SHP77 treated with DMSO at 0.1 percent for 48 hours (cell line): ENCODE results near the gene ADGRG4.

Experiments used
- DNase-seq: peaks from one replicate; lab custom pipeline; 2025; lab: John Stamatoyannopoulos, UW

The ADGRG4 gene

DNA sequence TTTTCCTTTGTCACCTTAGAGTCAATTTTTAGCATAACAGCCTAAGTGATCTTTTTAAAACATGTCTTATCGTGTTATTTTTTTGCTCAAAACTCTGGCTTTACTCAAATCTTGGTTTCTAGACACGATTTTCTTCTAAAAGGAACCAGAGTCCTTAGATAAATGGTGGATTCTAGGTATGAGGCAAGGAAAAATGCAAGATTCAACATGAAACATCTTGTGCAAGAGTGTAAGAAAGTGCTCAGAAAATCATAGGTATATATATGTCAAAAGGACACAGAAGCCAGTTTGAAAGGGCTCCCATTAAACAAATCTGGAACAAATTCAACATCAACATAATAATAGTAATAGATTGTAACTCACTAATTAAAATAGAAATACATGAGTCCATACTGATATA, 8.1 kb upstream of the ADGRG4 start:
- no peak for DNase-seq

DNA sequence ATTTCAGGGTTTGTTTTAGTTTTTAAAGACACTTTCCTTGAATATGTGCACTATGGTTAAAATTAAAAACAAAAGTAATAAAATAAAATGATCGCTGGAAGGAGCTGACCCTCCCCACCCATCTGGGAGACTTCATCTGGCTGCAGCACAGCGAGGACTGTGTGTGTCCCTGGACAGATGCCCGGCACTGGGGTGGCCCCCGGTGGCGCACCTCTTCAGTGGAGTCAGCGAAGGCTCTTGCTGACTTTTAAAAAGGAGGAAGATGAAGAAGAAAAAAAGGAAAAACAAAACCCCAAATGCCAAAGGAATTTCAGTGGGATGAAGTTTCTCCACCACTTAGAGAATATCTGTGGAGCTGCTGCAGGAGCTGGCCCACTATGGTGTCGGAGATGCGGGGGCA, 5.4 kb upstream of the ADGRG4 start:
- DNase-seq = no peak

DNA sequence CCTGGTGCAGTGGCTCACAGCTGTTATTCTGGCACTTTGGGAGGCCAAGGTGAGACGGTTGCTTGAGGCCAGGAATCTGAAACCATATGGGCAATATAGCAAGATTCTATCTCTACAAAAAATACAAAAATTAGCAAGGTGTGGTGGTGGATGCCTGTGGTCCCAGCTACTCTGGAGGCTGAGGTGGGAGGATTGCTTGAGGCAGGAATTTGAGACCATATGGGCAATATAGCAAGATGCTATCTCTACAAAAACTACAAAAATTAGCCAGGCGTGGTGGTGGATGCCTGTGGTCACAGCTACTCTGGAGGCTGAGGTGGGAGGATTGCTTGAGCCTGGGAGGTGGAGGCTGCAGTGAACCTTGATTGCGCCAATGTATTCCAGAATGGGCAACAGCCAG, 2.3 kb downstream of the ADGRG4 start:
- no peak for DNase-seq

DNA sequence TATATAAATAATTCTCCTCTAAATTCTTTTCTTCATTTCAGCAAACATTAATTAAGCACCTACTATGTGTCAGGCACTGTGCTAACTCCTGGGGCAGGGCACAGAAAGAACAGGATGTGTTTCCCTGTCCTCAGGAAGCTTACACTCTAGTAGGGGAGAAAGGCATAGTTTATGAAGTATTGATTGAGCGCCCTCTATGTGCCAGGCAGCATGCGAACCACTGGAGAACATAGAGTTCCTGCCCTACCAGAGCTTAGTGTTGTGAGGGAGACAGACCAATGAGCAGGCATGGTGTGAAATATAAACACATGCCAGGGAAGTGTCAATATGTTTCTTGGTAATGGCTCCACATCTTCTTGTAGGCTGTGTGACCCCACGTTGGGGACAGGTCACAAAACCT, 3.7 kb downstream of the ADGRG4 start:
- DNase-seq = no peak

DNA sequence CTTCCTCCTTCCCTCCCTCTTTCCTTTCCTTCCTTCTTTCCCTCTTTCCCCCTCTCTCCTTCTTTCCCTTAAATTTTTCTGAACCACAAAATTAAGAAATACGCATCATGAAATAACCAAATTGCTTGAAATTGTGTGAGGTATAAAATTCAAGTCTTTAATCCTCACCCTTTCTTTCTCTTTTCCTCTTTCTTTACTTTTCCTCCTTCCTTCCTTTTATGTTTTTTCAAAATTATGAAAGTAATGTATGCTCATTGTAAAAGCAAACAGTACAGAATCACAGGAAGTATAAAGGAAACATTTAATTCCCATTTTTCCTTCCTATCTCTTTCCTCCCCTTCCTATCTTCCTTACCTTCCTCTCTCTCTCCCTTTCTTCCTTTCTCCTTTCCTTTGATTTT, 5.4 kb downstream of the ADGRG4 start:
- no peak for DNase-seq

DNA sequence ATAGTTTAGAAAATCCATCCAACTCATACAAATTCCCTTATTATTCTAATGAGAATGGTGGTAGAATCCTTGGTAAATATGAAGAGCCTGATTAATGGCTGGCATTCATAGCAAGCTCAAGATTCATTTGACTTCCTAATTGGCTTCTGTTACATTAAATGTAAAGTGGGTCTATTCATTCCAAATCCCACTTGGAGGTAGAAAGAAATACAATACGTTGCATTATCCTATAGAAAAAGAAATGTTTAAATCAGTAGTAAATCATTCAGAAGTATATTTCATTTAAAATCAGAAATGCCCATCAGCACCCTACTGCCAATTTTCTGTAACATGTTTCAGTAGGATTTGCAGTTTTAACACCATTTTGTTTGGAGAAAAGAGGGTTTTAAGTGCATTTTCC, 6.7 kb downstream of the ADGRG4 start:
- DNase-seq = no peak

DNA sequence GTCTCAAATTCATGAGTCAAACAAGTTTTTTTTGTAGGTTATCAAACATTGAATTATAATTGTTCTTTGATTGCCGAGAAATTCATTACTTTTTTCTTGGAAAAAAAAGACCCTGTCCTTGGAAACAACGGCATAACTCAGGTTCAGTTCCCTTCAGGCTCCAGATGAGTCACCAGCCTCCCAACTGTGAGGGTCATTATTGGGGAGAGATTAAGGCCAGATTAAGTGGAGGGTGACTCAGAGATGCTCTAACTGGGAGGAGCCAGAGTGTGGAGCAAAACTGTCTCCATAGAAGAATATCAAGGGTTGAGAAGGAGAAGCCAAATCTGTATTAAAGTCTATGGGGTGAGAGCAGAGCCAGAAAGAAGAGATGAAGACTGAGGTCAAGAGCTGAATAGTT, 9.6 kb downstream of the ADGRG4 start:
- no peak for DNase-seq

DNA sequence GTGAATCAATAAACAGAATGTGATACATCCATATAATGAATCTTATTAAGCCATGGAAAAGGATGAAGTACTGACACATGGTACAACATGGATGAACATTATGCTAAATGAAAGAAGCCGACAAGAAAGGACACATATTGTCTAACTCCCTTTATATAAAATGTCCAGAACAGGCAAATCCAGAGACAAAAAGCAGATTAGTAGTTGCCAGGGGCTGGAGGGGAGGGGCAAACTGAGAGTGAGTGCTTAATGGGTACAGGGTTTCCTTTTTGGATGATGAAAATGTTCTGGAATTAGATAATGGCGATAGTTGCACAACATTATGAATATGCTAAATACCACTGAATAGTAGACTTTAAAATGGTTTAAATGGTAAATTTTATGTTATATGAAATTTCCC, 17.4 kb downstream of the ADGRG4 start:
- no peak for DNase-seq

DNA sequence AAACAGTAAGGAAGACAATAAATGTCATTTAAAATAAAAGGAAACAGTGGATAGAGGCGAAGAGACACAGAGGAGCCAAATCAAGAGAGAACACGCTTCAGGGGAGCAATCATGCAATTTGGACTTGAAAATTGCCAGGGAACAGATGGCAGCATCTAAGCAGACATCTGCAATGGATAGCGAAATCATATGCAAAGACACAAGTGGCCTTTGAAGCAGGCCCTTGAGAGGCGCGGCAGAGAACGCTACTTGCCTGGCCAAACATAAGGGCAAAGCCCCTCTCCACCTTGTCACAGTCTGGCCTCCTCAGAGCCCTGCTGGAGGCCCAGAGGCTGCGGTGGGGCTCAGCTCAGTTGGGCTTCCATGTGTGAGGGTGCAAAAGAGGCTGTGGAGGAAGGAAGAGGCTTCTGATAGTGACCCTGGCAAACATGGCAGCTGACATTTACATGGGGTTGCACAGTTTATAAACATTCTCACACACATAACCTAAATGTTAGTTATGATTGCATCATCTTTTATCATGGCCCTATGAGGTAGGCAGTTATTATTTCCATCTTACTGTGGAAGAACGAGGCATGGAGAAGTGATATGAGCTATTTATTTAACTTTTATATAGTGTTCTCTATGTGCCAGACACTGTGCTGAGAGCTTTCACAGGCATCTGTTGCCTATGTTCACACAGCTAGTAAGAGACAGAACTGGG, 18.3 kb downstream of the ADGRG4 start:
- no peak for DNase-seq

DNA sequence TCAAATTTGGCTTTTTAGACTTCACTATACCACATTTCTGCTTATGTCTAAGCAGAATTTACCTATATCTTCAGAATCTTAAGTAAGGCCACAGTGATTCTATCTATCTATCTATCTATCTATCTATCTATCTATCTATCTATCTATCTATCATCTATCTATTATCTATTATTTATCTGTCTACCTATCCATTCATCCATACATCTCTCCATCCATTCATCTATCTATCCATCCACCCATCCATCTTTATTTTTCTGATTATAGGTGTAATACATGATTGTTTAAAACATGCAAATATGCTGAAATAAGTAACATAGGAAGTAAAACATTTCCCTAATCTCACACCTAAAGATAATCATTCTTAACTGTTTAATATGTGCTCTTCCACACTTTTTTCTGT, 18.8 kb downstream of the ADGRG4 start:
- DNase-seq = no peak

DNA sequence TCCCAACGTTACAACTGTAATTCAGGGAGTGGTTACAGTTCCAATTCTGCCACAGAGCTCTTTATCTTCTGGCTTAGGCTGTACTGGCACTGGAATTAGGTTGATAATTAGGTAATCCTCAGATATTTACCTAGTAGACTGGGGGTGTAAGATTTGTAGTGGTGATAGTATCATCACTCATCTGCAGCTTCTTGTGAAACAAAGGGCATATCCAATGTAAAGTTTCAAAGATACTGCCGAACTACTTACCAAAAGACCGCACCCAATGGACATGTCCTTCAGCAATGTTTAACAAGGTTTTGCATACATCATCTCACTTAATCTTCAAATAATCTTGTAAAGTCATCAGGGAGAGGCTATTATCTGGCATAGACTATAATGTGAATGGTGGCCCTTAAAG, 20.8 kb downstream of the ADGRG4 start:
- DNase-seq = no peak

DNA sequence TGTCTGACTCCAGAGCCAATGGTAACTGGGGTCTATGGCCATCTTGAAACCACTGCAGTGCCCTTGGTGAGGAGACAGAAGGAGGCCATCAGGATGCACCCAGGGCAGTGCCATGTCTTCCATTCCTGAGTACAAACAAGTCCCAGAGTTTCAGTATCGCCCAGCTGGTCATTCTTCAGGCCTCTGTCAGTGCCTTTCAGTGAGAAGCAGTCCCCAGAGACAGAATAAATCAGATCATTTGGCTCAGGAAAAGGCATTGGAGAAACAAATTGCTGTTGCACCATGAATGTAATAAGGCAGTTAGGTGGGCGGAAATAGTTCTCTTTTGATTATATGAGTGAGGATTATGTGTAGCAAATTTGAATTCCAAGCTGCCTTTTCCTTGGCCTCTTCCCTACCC, 21.3 kb downstream of the ADGRG4 start:
- DNase-seq = no peak

DNA sequence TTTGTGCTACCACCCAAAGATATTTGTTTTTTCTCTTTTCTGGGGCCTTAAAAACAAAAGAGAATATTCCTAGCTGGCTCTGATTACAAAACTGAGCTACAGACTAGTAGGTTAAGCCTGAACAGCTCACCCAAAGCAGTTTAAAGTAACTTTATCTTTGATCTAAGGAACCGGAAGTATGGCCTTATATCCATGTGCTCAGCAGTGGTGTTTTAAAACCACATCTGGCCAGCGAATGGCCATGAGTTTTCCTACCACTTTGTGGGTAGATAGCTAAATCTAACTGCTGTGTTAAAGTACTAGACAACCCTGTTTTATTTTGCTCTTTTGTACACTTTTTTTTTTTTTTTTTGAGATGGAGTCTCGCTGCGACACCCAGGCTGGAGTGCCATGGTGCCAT, 24.6 kb downstream of the ADGRG4 start:
- no peak for DNase-seq

DNA sequence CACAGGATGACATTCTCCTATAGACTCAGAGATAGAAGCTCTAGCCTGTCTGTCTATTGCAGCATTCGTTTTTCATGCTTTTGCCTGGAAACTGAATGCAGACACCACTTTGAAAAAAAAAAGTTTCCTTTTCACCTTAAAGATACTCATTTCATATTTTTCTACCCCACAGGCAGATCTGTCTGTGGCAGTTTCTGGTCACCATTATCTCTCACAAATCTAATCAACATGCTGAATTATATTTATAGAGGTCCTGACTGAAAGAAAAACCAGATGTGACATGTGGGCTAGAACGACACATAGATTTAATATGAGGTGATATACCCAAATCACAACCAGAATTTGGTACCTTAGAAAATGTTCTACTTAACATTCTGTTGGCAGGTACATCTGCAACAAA, 28.2 kb downstream of the ADGRG4 start:
- no peak for DNase-seq

DNA sequence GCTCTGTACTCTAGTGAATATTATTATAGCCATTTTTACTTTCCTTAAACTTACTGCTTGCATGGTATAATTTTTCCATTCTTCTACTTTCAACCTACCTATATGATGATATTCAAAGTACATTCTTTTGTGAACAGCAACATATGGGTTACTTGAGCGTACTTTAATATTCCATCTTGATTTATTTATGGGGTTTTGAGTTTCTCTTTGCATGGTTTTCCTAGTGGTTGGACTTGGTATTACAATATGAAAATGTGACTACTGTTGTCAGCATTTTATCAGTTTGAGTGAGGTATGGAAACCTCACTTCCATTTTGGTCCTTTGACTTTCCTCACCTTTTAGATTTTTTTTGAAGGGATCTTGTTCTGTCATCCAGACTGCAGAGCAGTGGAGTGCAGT, 35.9 kb downstream of the ADGRG4 start:
- no peak for DNase-seq

DNA sequence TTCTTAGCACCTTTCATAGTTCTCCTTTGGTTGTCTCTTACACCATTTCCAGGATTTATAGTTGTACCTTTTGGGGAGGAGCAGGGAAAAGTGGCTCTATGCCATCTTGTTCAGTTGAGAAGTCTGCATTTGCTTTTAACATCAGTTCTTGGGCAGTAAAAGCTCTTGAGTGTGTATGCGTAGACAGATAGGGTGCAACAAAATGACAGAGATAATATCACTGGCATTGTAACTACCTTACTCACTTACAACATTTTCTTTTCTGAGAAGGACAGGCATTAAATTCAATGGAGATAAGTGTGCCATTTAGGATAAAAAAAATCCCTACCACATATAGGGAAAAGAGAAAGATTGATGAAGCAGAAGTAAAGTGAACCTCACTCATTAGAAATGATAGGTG, 38.9 kb downstream of the ADGRG4 start:
- DNase-seq = no peak

DNA sequence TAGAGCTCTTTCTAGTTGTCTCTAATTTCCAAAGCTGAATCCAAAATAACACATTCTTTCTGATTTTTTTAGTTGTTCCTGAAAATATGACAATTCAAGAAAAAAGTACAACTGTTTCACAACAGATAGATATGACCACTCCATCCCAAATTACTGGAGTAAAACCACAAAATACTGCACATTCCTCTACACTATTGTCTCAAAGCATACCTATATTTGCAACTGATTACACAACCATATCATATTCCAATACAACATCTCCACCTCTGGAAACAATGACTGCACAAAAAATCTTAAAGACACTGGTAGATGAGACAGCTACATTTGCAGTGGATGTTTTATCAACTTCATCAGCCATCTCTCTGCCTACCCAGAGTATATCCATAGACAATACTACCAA, 43.6 kb downstream of the ADGRG4 start:
- no peak for DNase-seq

DNA sequence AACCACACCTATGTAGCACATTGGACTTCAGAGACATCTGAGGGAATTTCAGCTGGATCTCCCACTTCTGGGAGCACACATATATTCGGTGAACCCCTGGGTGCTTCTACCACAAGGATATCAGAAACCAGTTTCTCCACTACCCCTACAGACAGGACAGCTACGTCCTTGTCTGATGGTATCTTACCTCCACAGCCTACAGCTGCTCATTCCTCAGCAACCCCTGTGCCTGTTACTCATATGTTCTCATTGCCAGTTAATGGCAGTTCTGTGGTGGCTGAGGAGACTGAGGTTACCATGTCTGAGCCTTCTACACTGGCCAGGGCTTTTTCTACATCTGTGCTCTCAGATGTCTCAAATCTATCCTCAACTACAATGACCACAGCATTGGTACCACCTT, 45.7 kb downstream of the ADGRG4 start:
- no peak for DNase-seq

DNA sequence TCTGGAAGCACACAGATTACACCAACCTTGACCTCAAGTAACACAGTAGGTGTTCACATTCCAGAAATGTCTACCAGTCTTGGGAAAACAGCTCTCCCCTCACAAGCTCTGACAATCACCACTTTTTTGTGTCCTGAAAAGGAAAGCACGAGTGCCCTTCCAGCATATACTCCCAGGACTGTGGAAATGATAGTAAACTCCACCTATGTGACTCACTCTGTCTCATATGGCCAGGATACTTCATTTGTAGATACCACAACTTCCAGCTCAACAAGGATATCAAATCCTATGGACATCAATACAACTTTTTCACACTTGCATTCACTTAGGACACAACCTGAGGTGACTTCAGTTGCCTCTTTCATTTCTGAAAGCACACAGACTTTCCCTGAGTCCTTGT, 46.9 kb downstream of the ADGRG4 start:
- DNase-seq = no peak

DNA sequence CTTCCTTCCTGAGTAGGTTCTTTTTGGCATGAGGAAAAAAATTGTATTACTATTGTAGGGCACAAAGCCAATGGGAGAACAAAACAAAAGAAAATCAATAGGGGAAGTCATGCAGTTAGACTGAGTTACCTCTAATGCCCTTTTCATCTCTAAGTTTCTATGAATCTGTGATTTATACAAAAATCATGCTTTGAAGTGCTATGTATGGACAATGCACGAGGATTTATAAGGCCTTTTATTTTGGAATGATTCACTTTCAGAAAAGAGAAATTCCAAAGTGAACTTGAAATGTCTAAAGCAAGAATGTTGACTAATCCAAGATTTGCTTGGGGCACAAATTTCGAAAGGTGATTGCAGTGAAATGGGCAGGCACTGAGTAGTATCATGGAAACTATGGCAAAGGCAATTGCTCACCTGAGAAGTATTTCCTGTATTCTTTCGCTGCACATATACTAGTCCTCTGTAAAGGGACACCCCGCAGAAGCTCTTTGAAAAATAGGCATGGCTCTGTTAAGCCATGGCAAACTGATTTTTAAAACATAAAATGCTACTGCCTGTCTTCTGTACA, 52.8 kb downstream of the ADGRG4 start:
- DNase-seq = no peak

DNA sequence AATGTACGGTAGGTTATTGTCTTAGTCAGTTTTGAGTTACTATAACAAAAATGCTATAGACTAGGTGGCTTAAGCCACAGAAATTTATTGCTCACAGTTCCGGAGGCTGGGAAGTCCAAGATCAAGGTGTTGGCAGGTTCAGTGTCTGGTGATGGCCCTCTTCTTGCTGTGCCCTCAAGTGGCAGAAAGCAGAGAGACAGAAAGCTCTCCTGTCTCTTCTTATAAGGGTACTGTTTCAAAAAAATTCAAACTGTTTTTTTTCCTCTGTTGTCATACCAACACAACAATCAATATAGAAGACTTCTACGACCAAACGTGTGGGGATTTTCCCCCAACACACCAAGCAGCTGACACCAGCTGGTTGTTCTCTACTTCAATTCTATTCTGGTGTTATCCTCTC, 53.4 kb downstream of the ADGRG4 start:
- no peak for DNase-seq

DNA sequence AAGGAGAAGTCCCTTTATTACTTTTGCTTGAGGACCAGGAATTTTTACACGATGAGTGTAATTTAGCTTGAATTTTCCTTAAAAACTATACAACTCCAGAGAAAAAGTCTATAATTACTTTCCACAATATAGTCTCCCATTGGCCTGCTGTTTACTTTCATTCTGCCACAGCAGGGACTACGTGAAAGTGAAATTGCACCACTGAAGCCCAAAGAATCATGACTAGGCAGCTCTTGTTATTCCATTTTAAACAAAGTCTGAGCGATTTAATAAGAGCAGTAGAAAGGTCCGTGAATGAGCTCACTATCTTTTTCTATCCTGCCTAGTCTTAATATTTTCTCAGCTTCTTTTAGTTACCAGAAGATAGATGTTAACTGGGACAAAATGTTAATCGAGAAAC, 68.6 kb downstream of the ADGRG4 start:
- DNase-seq = no peak

DNA sequence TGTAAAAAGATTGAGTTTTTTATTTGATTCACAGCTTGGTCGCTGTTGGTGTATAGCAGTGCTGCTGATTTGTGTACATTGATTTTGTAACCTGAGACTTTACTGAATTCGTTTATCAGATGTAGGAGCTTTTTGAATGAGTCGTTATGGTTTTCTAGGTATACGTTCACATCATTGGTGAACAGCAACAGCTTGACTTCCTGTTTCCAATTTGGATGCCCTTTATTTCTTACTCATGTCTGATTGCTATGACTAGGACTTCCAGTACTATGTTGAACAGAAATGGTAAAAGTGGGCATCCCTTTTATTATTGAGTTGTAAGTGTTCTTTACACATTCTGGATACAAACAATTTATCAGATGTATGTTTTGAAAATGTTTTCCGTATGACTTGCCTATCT, 76.0 kb downstream of the ADGRG4 start:
- no peak for DNase-seq

DNA sequence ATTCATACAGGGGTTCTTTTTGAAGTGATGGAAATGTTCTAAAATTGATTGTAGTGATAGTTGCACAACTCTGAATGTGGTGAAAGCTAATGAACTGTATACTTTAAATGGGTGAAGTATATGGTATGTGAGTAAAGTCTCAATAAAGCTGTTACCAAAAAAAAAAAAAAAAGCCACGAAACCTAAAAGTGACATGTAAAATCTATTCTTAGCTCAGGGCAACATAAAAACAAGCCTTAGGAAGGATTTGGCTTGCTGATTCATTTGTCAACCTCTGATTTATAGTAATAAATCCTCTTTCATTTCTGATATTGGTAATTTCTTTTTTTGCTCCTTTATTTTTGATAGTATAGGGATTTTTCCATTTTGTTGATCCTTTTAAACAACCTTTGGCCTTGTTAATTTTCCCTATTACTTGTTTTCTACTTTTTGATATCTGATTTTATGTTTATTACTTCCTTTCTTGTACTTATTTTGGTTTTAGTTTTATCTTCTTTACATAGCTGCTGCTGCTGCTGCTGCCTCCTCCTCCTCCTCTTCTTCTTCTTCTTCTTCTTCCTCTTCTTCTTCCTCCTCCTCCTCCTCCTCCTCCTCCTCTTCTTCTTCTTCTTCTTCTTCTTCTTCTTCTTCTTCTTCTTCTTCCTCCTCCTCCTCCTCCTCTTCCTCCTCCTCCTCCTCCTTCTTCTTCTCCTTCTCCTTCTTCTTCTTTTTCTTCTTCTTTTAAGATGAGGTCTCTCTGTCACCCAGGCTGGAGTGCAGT, 79.4 kb downstream of the ADGRG4 start:
- DNase-seq = no peak
